ENCODE results near the gene SUPT5H.

Gene SUPT5H

DNA sequence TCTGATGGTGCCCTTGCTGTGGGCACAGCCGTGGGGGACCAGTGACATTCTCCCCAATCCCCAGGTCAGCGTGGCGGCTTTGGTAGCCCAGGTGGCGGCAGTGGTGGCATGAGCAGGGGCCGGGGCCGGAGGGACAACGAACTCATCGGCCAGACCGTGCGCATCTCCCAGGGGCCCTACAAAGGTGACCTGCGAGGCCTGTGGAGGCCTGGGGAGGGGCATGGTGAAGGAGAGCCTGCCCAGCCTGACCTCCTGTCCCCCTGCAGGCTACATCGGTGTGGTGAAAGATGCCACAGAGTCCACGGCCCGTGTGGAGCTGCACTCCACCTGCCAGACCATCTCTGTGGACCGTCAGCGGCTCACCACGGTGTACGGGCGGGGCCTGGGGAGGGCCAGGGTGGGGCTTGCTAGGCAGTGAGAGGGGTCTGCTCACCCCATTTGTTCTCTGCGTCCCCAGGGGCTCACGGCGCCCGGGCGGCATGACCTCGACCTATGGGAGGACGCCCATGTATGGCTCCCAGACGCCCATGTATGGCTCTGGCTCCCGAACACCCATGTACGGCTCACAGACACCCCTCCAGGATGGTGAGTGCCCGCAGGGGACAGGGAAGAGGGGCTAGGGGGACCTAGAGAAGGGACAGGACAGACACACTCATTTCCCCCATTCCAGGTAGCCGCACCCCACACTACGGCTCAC lies 27.5 kb downstream of the SUPT5H start:
- Histone ChIP-seq H2AFZ (ENCODE audit: low read depth, low read length, severe bottlenecking) (no peak overlapping the region), H3K9ac (ENCODE audit: low read length) (no peak overlapping the region), H3K36me3 (ENCODE audit: low read length) (no peaks in the 10 kb centered on the region; the same call in 1 of the 2 replicates), H3K27me3 (ENCODE audit: low read length) (no peaks in the 10 kb centered on the region), H3K79me2 (ENCODE audit: insufficient read depth, low read length) (no peaks in the 10 kb centered on the region), H4K20me1 (ENCODE audit: low read depth, low read length) (no peaks in the 10 kb centered on the region), H3K4me2 (ENCODE audit: low read depth, low read length, poor library complexity, severe bottlenecking) (no peak overlapping the region), H3K4me3 (ENCODE audit: insufficient read depth, low read length, poor library complexity, severe bottlenecking) (no peak overlapping the region), H3K9me2 (replicated peaks; ENCODE audit: insufficient read depth, low read length) (no peaks in the 10 kb centered on the region), H3K9me3 (ENCODE audit: insufficient read depth, low read length) (no peaks in the 10 kb centered on the region), H3K27ac (ENCODE audit: low read depth, low read length) (no peak overlapping the region), H3F3A (ENCODE audit: insufficient read depth) (no peaks in the 10 kb centered on the region)
- TF ChIP-seq, protein P1, sequence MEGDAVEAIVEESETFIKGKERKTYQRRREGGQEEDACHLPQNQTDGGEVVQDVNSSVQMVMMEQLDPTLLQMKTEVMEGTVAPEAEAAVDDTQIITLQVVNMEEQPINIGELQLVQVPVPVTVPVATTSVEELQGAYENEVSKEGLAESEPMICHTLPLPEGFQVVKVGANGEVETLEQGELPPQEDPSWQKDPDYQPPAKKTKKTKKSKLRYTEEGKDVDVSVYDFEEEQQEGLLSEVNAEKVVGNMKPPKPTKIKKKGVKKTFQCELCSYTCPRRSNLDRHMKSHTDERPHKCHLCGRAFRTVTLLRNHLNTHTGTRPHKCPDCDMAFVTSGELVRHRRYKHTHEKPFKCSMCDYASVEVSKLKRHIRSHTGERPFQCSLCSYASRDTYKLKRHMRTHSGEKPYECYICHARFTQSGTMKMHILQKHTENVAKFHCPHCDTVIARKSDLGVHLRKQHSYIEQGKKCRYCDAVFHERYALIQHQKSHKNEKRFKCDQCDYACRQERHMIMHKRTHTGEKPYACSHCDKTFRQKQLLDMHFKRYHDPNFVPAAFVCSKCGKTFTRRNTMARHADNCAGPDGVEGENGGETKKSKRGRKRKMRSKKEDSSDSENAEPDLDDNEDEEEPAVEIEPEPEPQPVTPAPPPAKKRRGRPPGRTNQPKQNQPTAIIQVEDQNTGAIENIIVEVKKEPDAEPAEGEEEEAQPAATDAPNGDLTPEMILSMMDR (IDR thresholded peaks at IDR 0.05; ENCODE audit: insufficient read depth, low read length, poor library complexity, severe bottlenecking): no peak
- TF ChIP-seq EZH2phosphoT487 (conservative IDR thresholded peaks at IDR 0.05; ENCODE audit: low read length): no peak

DNA sequence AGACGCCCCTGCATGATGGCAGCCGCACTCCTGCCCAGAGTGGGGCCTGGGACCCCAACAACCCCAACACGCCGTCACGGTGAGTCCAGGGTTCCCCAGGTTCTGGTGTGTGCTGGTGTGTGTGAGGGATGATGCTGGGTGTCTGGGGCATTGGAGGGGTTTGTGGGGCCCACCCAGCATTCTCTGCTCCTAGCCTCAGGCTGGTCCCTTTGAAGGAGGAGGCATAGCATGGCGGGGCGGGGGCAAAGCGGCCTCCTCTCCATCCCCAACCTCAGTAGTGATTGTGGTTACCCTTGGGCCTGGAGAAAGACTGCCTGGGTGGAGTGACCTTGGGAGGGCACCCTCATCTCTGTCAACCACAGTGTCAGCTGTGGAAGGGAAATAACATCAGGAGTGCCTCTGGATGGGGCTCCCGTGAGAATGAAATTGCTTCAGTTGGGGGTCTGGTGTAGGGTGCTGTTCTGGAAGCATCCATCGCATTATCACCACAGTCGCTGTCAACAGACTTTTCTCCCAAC lies 28.1 kb downstream of the SUPT5H start:
- no peak overlapping the region for H3K9ac ChIP-seq (ENCODE audit: low read length)
- H3K27me3 ChIP-seq (ENCODE audit: low read length): no peaks in the 10 kb centered on the region
- TF ChIP-seq EZH2phosphoT487 (conservative IDR thresholded peaks at IDR 0.05; ENCODE audit: low read length): no peak
- TF ChIP-seq, protein P1 (IDR thresholded peaks at IDR 0.05; ENCODE audit: insufficient read depth, low read length, poor library complexity, severe bottlenecking): no peak
- H3K79me2 ChIP-seq (ENCODE audit: insufficient read depth, low read length): no peaks in the 10 kb centered on the region
- no peak overlapping the region for H3K27ac ChIP-seq (ENCODE audit: low read depth, low read length)
- no peaks in the 10 kb centered on the region for H4K20me1 ChIP-seq (ENCODE audit: low read depth, low read length)
- H3K9me2 ChIP-seq (replicated peaks; ENCODE audit: insufficient read depth, low read length): no peaks in the 10 kb centered on the region
- no peak overlapping the region for H3K4me3 ChIP-seq (ENCODE audit: insufficient read depth, low read length, poor library complexity, severe bottlenecking)
- H3F3A ChIP-seq (ENCODE audit: insufficient read depth): peaks cover 2% of the 10 kb centered on the region
- H3K36me3 ChIP-seq (ENCODE audit: low read length): no peaks in the 10 kb centered on the region; the same call in 1 of the 2 replicates
- H3K4me2 ChIP-seq (ENCODE audit: low read depth, low read length, poor library complexity, severe bottlenecking): no peak overlapping the region
- H3K9me3 ChIP-seq (ENCODE audit: insufficient read depth, low read length): no peaks in the 10 kb centered on the region
- no peak overlapping the region for H2AFZ ChIP-seq (ENCODE audit: low read depth, low read length, severe bottlenecking)

DNA sequence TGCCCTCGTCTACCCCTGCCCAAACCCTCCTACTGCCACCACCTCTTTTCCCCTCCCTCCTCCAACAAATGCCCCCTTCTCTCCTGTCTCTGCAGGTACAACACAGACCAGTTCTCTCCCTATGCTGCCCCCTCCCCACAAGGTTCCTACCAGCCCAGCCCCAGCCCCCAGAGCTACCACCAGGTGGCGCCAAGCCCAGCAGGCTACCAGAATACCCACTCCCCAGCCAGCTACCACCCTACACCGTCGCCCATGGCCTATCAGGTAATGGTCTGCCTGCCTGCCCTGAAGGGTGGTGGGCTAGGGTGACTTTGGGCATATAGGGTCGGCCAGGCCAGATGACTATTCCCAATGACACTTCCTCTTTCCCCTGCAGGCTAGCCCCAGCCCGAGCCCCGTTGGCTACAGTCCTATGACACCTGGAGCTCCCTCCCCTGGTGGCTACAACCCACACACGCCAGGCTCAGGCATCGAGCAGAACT lies 28.8 kb downstream of the SUPT5H start:
- Histone ChIP-seq H3K4me3 (ENCODE audit: insufficient read depth, low read length, poor library complexity, severe bottlenecking) (no peak overlapping the region), H3K36me3 (ENCODE audit: low read length) (no peaks in the 10 kb centered on the region; the same call in 1 of the 2 replicates), H3K79me2 (ENCODE audit: insufficient read depth, low read length) (no peaks in the 10 kb centered on the region), H3F3A (ENCODE audit: insufficient read depth) (peaks cover 6% of the 10 kb centered on the region), H2AFZ (ENCODE audit: low read depth, low read length, severe bottlenecking) (no peak overlapping the region), H3K4me2 (ENCODE audit: low read depth, low read length, poor library complexity, severe bottlenecking) (no peak overlapping the region), H3K27ac (ENCODE audit: low read depth, low read length) (no peak overlapping the region), H3K9ac (ENCODE audit: low read length) (no peak overlapping the region), H3K9me2 (replicated peaks; ENCODE audit: insufficient read depth, low read length) (no peaks in the 10 kb centered on the region), H4K20me1 (ENCODE audit: low read depth, low read length) (no peaks in the 10 kb centered on the region), H3K9me3 (ENCODE audit: insufficient read depth, low read length) (no peaks in the 10 kb centered on the region), H3K27me3 (ENCODE audit: low read length) (no peaks in the 10 kb centered on the region)
- TF ChIP-seq, protein P1 (IDR thresholded peaks at IDR 0.05; ENCODE audit: insufficient read depth, low read length, poor library complexity, severe bottlenecking): peak; percentile 93
- no peak for TF ChIP-seq EZH2phosphoT487 (conservative IDR thresholded peaks at IDR 0.05; ENCODE audit: low read length)
